ENCODE measurements around the gene ZC3H4.

The ZC3H4 gene

GRCh38 chr19:47123406-47123805 is 9.8 kb upstream of the ZC3H4 start:
- no peaks in the 10 kb centered on the region for H3K79me1 ChIP-seq (ENCODE audit: low read depth, low read length)
- no peaks in the 10 kb centered on the region for H3K27me3 ChIP-seq (ENCODE audit: control insufficient read depth in 3 of 3, insufficient read depth in 3 of 3, low read depth in 1 of 3, low read length in 3 of 3)
- H3K4me2 ChIP-seq (ENCODE audit: insufficient read depth, low read length, poor library complexity, severe bottlenecking): no peak overlapping the region
- no peak overlapping the region for H3K18ac ChIP-seq (ENCODE audit: low read length)
- peaks cover 0 to 2% of the 10 kb centered on the region in 2 donors for H3K4me1 ChIP-seq (ENCODE audit: control insufficient read depth in 2 of 2, insufficient read depth in 1 of 2, low read depth in 1 of 2, low read length in 2 of 2)
- no peaks in the 10 kb centered on the region for H3K9me3 ChIP-seq (replicated peaks in 1 of 2; ENCODE audit: control insufficient read depth in 2 of 2, insufficient read depth in 1 of 2, low read depth in 1 of 2, low read length in 2 of 2)
- DNase-seq (ENCODE audit: low spot score): no peak
- H3K4ac ChIP-seq (ENCODE audit: low read length): no peak overlapping the region
- H3K27ac ChIP-seq (replicated peaks; ENCODE audit: low read length): no peak overlapping the region
- H2AK5ac ChIP-seq (ENCODE audit: low read depth, low read length): no peak overlapping the region
- H3K4me3 ChIP-seq (ENCODE audit: low read length in 2 of 2): no peak overlapping the region
- no peak overlapping the region for H3K9ac ChIP-seq (ENCODE audit: low read depth, low read length, poor library complexity)
- no peaks in the 10 kb centered on the region for H3K36me3 ChIP-seq (replicated peaks in 1 of 2; ENCODE audit: control insufficient read depth in 2 of 2, insufficient read depth in 2 of 2, low read length in 2 of 2)
- no peak overlapping the region for H3K14ac ChIP-seq (ENCODE audit: low read length)
- H2BK12ac ChIP-seq (ENCODE audit: low read length): no peak overlapping the region
- H3K23ac ChIP-seq (ENCODE audit: low read depth, low read length, poor library complexity): no peak overlapping the region
- H2BK15ac ChIP-seq (ENCODE audit: low read length): no peak overlapping the region
- WGBS, 2 donors (ENCODE audit: extremely low coverage in 2 of 2, insufficient read length in 2 of 2, insufficient replicate concordance in 1 of 2): no CpG with 5 or more reads among the region's 7 CpGs
- H2AFZ ChIP-seq (ENCODE audit: low read length): no peak overlapping the region
- no peak overlapping the region for H4K91ac ChIP-seq (ENCODE audit: low read depth, low read length, poor library complexity)
- no peak overlapping the region for H4K8ac ChIP-seq (ENCODE audit: low read depth, low read length)
- H2BK5ac ChIP-seq (ENCODE audit: low read length): no peak overlapping the region
- H2BK120ac ChIP-seq (ENCODE audit: low read depth, low read length): no peak overlapping the region

GRCh38 chr19:47122359-47123335 is 9.1 kb upstream of the ZC3H4 start:
- no peak overlapping the region for H3K18ac ChIP-seq (ENCODE audit: low read length)
- H3K4ac ChIP-seq (ENCODE audit: low read length): no peak overlapping the region
- no peak overlapping the region for H3K4me2 ChIP-seq (ENCODE audit: insufficient read depth, low read length, poor library complexity, severe bottlenecking)
- H3K79me1 ChIP-seq (ENCODE audit: low read depth, low read length): no peaks in the 10 kb centered on the region
- no peaks in the 10 kb centered on the region for H3K36me3 ChIP-seq (replicated peaks in 1 of 2; ENCODE audit: control insufficient read depth in 2 of 2, insufficient read depth in 2 of 2, low read length in 2 of 2)
- H2BK15ac ChIP-seq (ENCODE audit: low read length): no peak overlapping the region
- no peak overlapping the region for H2AFZ ChIP-seq (ENCODE audit: low read length)
- H3K4me3 ChIP-seq (ENCODE audit: low read length in 2 of 2): no peak overlapping the region
- no peak for DNase-seq (ENCODE audit: low spot score)
- no peak overlapping the region for H3K9ac ChIP-seq (ENCODE audit: low read depth, low read length, poor library complexity)
- H3K23ac ChIP-seq (ENCODE audit: low read depth, low read length, poor library complexity): no peak overlapping the region
- WGBS, 2 donors (ENCODE audit: extremely low coverage in 2 of 2, insufficient read length in 2 of 2, insufficient replicate concordance in 1 of 2): no CpG with 5 or more reads among the region's 14 CpGs
- H3K4me1 ChIP-seq (ENCODE audit: control insufficient read depth in 2 of 2, insufficient read depth in 1 of 2, low read depth in 1 of 2, low read length in 2 of 2): peaks cover 0 to 2% of the 10 kb centered on the region in 2 donors
- H3K27ac ChIP-seq (replicated peaks; ENCODE audit: low read length): no peak overlapping the region
- no peak overlapping the region for H4K91ac ChIP-seq (ENCODE audit: low read depth, low read length, poor library complexity)
- no peak overlapping the region for H4K8ac ChIP-seq (ENCODE audit: low read depth, low read length)
- no peak overlapping the region for H2AK5ac ChIP-seq (ENCODE audit: low read depth, low read length)
- no peaks in the 10 kb centered on the region for H3K9me3 ChIP-seq (replicated peaks in 1 of 2; ENCODE audit: control insufficient read depth in 2 of 2, insufficient read depth in 1 of 2, low read depth in 1 of 2, low read length in 2 of 2)
- no peaks in the 10 kb centered on the region for H3K27me3 ChIP-seq (ENCODE audit: control insufficient read depth in 3 of 3, insufficient read depth in 3 of 3, low read depth in 1 of 3, low read length in 3 of 3)
- no peak overlapping the region for H3K14ac ChIP-seq (ENCODE audit: low read length)
- no peak overlapping the region for H2BK5ac ChIP-seq (ENCODE audit: low read length)
- no peak overlapping the region for H2BK120ac ChIP-seq (ENCODE audit: low read depth, low read length)
- no peak overlapping the region for H2BK12ac ChIP-seq (ENCODE audit: low read length)

GRCh38 chr19:47120470-47121067 is 7.0 kb upstream of the ZC3H4 start:
- Histone ChIP-seq H3K9me3 (replicated peaks in 1 of 2; ENCODE audit: control insufficient read depth in 2 of 2, insufficient read depth in 1 of 2, low read depth in 1 of 2, low read length in 2 of 2) (no peaks in the 10 kb centered on the region), H3K4me3 (ENCODE audit: low read length in 2 of 2) (no peak overlapping the region), H3K9ac (ENCODE audit: low read depth, low read length, poor library complexity) (no peak overlapping the region), H3K79me1 (ENCODE audit: low read depth, low read length) (no peaks in the 10 kb centered on the region), H4K8ac (ENCODE audit: low read depth, low read length) (no peak overlapping the region), H3K27me3 (ENCODE audit: control insufficient read depth in 3 of 3, insufficient read depth in 3 of 3, low read depth in 1 of 3, low read length in 3 of 3) (no peaks in the 10 kb centered on the region), H2BK15ac (ENCODE audit: low read length) (no peak overlapping the region), H4K91ac (ENCODE audit: low read depth, low read length, poor library complexity) (no peak overlapping the region), H3K4ac (ENCODE audit: low read length) (no peak overlapping the region), H2BK5ac (ENCODE audit: low read length) (no peak overlapping the region), H3K4me1 (ENCODE audit: control insufficient read depth in 2 of 2, insufficient read depth in 1 of 2, low read depth in 1 of 2, low read length in 2 of 2) (peaks cover 0 to 2% of the 10 kb centered on the region in 2 donors), H3K18ac (ENCODE audit: low read length) (no peak overlapping the region), H3K36me3 (replicated peaks in 1 of 2; ENCODE audit: control insufficient read depth in 2 of 2, insufficient read depth in 2 of 2, low read length in 2 of 2) (no peaks in the 10 kb centered on the region), H2AFZ (ENCODE audit: low read length) (no peak overlapping the region), H2BK12ac (ENCODE audit: low read length) (no peak overlapping the region), H3K23ac (ENCODE audit: low read depth, low read length, poor library complexity) (no peak overlapping the region), H3K4me2 (ENCODE audit: insufficient read depth, low read length, poor library complexity, severe bottlenecking) (no peak overlapping the region), H2BK120ac (ENCODE audit: low read depth, low read length) (no peak overlapping the region), H3K14ac (ENCODE audit: low read length) (no peak overlapping the region), H3K27ac (replicated peaks; ENCODE audit: low read length) (no peak overlapping the region), H2AK5ac (ENCODE audit: low read depth, low read length) (no peak overlapping the region)
- no CpG with 5 or more reads among the region's 6 CpGs for WGBS, 2 donors (ENCODE audit: extremely low coverage in 2 of 2, insufficient read length in 2 of 2, insufficient replicate concordance in 1 of 2)
- DNase-seq (ENCODE audit: low spot score): no peak

All from neuronal stem cell (in vitro differentiated cells).